ENCODE results near the gene CDK15. TPM values are rescaled to one million over a fixed set of nuclear protein-coding genes. Genes with fewer than 3 reads are reported as not detected.

Gene CDK15
- total RNA-seq, 1 donor from 2014 or later: 0.21 TPM

GRCh38 chr2:201900362-201900761 is 94.0 kb downstream of the CDK15 start:
- Histone ChIP-seq H3K27ac (no peak overlapping the region), H3K9ac (no peak overlapping the region), H2AFZ (replicated peaks) (no peak overlapping the region), H3K79me2 (ENCODE audit: low read depth) (no peaks in the 10 kb centered on the region), H3K9me3 (ENCODE audit: low read depth) (no peaks in the 10 kb centered on the region), H3K4me3 (no peak overlapping the region), H3K4me2 (no peak overlapping the region), H3K27me3 (no peaks in the 10 kb centered on the region), H3K4me1 (peaks cover 13% of the 10 kb centered on the region), H4K20me1 (ENCODE audit: low read depth) (no peaks in the 10 kb centered on the region), H3F3A (ENCODE audit: low read depth) (peaks cover 10% of the 10 kb centered on the region), H3K36me3 (no peaks in the 10 kb centered on the region)
- Mint-ChIP-seq H3K9me3 (no peaks in the 10 kb centered on the region), H3K27ac (peak overlapping the region; percentile 21), H3K4me1 (peaks cover 13% of the 10 kb centered on the region), H3K4me3 (no peak overlapping the region), H3K27me3 (ENCODE audit: insufficient read depth, low read depth) (peaks cover 4% of the 10 kb centered on the region), H3K36me3 (no peaks in the 10 kb centered on the region)
- DNase-seq (ENCODE audit: low spot score): no peak
- no peak for TF ChIP-seq EZH2 (IDR thresholded peaks at IDR 0.05)
- no peak for TF ChIP-seq EZH2phosphoT487 (IDR thresholded peaks at IDR 0.05)
- no peak for TF ChIP-seq CTCF (IDR thresholded peaks at IDR 0.05)

GRCh38 chr2:201901786-201902185 is 95.4 kb downstream of the CDK15 start:
- Mint-ChIP-seq H3K4me3 (no peak overlapping the region), H3K27me3 (ENCODE audit: insufficient read depth, low read depth) (peaks cover 4% of the 10 kb centered on the region), H3K36me3 (no peaks in the 10 kb centered on the region), H3K4me1 (peaks cover 16% of the 10 kb centered on the region), H3K9me3 (no peaks in the 10 kb centered on the region), H3K27ac (no peak overlapping the region)
- Histone ChIP-seq H4K20me1 (ENCODE audit: low read depth) (no peaks in the 10 kb centered on the region), H3K9me3 (ENCODE audit: low read depth) (no peaks in the 10 kb centered on the region), H3K36me3 (no peaks in the 10 kb centered on the region), H3K27me3 (no peaks in the 10 kb centered on the region), H3K9ac (no peak overlapping the region), H3K4me2 (no peak overlapping the region), H3K4me3 (no peak overlapping the region), H3K4me1 (peaks cover 19% of the 10 kb centered on the region), H3K27ac (no peak overlapping the region), H3F3A (ENCODE audit: low read depth) (peaks cover 10% of the 10 kb centered on the region), H3K79me2 (ENCODE audit: low read depth) (no peaks in the 10 kb centered on the region), H2AFZ (replicated peaks) (no peak overlapping the region)
- peak; percentile 72 for DNase-seq (ENCODE audit: low spot score)
- TF ChIP-seq EZH2 (IDR thresholded peaks at IDR 0.05) (no peak), EZH2phosphoT487 (IDR thresholded peaks at IDR 0.05) (no peak), CTCF (IDR thresholded peaks at IDR 0.05) (no peak)

- no peak overlapping the region for H3K4me3 ChIP-seq
- Mint-ChIP-seq H3K4me1 (peaks cover 23% of the 10 kb centered on the region), H3K4me3 (no peak overlapping the region), H3K27ac (no peak overlapping the region), H3K9me3 (no peaks in the 10 kb centered on the region), H3K36me3 (no peaks in the 10 kb centered on the region), H3K27me3 (ENCODE audit: insufficient read depth, low read depth) (peaks cover 10% of the 10 kb centered on the region)
- H3K27me3 ChIP-seq: no peaks in the 10 kb centered on the region
- peaks cover 19% of the 10 kb centered on the region for H3K4me1 ChIP-seq
- H3K9ac ChIP-seq: no peak overlapping the region
- no peaks in the 10 kb centered on the region for H3K36me3 ChIP-seq
- no peak overlapping the region for H2AFZ ChIP-seq (replicated peaks)
- no peak overlapping the region for H3K4me2 ChIP-seq
- no peak for DNase-seq (ENCODE audit: low spot score)
- TF ChIP-seq CTCF (IDR thresholded peaks at IDR 0.05) (no peak), EZH2 (IDR thresholded peaks at IDR 0.05) (no peak), EZH2phosphoT487 (IDR thresholded peaks at IDR 0.05) (no peak)
- H4K20me1 ChIP-seq (ENCODE audit: low read depth): no peaks in the 10 kb centered on the region
- H3K27ac ChIP-seq: no peak overlapping the region
- H3K9me3 ChIP-seq (ENCODE audit: low read depth): no peaks in the 10 kb centered on the region
- H3F3A ChIP-seq (ENCODE audit: low read depth): peaks cover 10% of the 10 kb centered on the region
- H3K79me2 ChIP-seq (ENCODE audit: low read depth): no peaks in the 10 kb centered on the region
Observed at GRCh38 chr2:201904538-201905420, 98.4 kb downstream of the CDK15 start.

All from neural progenitor cell (in vitro differentiated cells).